GM12891 (cell line): Measurements from ENCODE around the gene LCN15.

Source experiments
- POLR2A ChIP-seq: IDR thresholded peaks from 2 replicates; pipeline ENCODE4 v1.6.1; 2011; ENCODE audit warnings: low read depth, low read length, control low read depth
- POLR2AphosphoS5 ChIP-seq: IDR thresholded peaks from 2 replicates; pipeline ENCODE4 v1.6.1; 2011; ENCODE audit warnings: low read depth, low read length, control low read depth
- POU2F2 ChIP-seq: IDR thresholded peaks from 2 replicates; pipeline ENCODE4 v1.6.1; 2011; ENCODE audit warnings: low read depth, mild to moderate bottlenecking, control low read depth, low read length, moderate library complexity
- TAF1 ChIP-seq: IDR thresholded peaks from 2 replicates; pipeline ENCODE4 v1.6.1; 2011; ENCODE audit warnings: low read depth, low read length, control low read depth

- TF ChIP-seq POLR2A (no peak), POLR2AphosphoS5 (no peak), TAF1 (no peak), POU2F2 (no peak)
Measured at GRCh38 chr9:136751244-136751643, 13.1 kb downstream of the LCN15 start.
